ENCODE results near the gene RAB36.

The RAB36 gene

DNA sequence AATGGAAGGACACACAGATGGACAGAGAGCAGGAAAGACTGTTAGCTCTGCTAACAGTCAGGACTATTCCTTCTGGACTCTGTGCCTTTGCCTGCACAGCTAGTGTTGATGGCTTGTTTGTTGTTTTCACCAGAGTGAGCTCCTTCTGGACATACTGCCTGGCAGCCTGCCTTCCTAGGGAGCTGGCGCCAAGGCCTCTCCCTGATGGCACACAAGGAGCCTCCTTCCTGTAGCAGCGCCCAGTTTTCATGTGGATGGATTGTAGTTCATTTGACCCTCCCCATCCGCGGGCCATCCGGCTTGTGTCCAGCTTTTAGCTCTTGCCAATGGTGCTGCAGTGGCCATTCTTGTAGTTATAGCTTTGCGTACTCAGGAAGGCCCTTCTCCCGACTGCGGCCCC lies 18.4 kb downstream of the RAB36 start:
- DNase-seq (ENCODE audit: low spot score) = no peak

DNA sequence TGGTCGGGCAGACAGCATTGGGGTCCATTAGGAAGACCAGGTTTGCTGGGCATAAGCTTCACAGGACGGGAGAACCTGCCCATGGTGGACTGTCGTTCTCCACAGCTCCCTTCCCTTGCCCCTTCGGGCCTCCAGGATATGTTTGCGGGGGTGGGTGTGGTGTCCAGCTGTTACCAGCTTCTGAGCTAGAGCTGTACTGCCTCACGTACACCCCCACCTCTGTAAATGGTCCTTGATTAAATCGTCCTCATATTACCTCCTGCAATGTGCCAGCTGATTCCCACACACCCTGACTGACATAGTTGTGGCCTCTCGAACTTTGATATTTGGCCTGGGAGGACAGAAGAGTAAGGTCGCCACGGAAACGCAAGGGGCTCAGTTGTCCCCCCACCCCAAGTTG lies 18.8 kb downstream of the RAB36 start:
- TF ChIP-seq, protein P1, sequence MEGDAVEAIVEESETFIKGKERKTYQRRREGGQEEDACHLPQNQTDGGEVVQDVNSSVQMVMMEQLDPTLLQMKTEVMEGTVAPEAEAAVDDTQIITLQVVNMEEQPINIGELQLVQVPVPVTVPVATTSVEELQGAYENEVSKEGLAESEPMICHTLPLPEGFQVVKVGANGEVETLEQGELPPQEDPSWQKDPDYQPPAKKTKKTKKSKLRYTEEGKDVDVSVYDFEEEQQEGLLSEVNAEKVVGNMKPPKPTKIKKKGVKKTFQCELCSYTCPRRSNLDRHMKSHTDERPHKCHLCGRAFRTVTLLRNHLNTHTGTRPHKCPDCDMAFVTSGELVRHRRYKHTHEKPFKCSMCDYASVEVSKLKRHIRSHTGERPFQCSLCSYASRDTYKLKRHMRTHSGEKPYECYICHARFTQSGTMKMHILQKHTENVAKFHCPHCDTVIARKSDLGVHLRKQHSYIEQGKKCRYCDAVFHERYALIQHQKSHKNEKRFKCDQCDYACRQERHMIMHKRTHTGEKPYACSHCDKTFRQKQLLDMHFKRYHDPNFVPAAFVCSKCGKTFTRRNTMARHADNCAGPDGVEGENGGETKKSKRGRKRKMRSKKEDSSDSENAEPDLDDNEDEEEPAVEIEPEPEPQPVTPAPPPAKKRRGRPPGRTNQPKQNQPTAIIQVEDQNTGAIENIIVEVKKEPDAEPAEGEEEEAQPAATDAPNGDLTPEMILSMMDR (IDR thresholded peaks at IDR 0.05; ENCODE audit: extremely low read depth, missing control alignments) = no peak
- DNase-seq (ENCODE audit: low spot score) = no peak

More for the DNA sequence above, 18.4 kb downstream of the RAB36 start:
- TF ChIP-seq, protein P1 (IDR thresholded peaks at IDR 0.05; ENCODE audit: extremely low read depth, missing control alignments) = no peak

DNA sequence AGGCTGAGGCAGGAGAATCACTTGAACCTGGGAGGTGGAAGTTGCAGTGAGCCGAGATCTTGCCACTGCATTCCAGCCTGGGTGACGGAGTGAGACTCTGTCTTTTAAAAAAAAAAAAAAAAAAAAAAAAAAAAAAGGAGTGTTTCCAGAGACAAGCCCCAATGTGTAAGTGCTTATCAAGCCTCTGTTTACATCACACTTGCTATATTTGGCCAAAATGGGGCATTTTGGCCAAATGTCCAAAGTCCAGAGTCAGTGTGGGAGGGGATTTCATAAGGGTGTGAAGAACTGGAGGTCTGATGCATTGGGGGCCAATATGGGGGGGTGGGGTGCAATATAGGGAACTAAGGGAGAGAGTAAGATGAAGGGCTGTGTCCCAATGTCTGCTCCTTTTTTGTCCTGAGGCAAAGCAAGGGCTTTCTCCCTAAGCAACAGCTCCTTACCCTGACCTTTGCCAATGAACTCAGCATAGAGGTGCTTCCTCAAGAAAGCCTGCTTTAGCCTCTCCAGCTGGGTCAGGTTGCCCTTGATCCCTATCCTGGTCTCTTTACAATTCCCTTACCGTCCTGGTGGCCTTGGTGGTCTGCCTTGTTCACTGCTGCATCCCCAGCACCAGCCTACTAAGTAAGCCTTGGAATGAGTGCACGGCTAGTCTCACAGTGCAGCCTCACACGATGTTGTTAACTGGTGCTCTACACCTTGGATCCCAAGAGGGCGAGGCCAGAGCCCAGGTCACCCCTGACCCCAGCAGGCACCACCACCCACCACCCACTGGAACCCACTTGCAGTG lies 21.0 kb downstream of the RAB36 start:
- TF ChIP-seq, protein P1 (IDR thresholded peaks at IDR 0.05; ENCODE audit: extremely low read depth, missing control alignments) = no peak
- DNase-seq (ENCODE audit: low spot score) = no peak

DNA sequence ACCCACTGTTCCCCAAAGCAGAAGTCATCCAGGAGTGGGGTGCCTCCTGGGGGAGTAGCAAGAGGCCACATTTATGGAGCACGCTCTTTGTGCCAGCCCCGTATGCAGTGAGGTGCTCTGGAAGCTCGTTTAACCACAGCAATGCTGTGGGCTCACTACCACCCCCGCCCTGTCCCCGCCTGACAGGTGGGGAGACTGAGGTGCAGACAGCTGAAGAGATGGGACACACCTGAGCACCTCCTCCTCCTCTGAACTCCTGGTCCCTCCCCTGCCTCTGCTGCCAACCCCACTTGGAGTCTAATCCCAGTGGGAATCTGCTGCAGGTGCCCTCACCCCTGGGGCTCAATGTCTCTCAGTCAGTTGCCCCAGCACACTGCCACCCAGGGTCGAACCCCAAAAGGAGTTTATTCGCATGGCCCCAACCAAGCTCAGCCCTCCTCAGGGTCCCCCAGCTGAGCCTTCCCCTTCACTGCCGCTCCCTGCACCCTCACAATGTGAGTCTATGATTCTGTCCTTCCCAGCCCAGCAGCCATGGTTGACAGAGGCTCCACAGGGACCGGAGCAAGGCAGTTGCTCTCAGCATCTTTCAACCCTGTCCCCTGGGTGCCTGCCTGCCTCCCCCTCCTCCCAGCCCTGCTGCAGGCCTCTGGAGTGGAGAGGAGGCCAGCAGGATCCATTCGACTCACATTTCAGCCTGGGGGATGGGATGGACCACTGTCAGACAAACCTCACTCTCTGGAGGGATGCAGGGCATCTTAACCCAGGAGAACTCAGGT lies 21.8 kb downstream of the RAB36 start:
- DNase-seq (ENCODE audit: low spot score) = no peak
- TF ChIP-seq, protein P1 (IDR thresholded peaks at IDR 0.05; ENCODE audit: extremely low read depth, missing control alignments) = no peak

GRCh38 chr22:23168391-23169042 lies 23.2 kb downstream of the RAB36 start:
- TF ChIP-seq, protein P1 (IDR thresholded peaks at IDR 0.05; ENCODE audit: extremely low read depth, missing control alignments) = no peak
- no peak for DNase-seq (ENCODE audit: low spot score)

GRCh38 chr22:23169043-23169406 lies 23.7 kb downstream of the RAB36 start:
- TF ChIP-seq, protein P1 (IDR thresholded peaks at IDR 0.05; ENCODE audit: extremely low read depth, missing control alignments) = no peak
- DNase-seq (ENCODE audit: low spot score) = no peak
